ENCODE data around the gene MIER3. TPM values are rescaled to one million over a fixed set of nuclear protein-coding genes. Genes with fewer than 3 reads are reported as not detected.
A peak's percentile ranks its signal among the peaks of the same experiment; 100 is the strongest.

The MIER3 gene
- total and polyA plus RNA-seq, 9 of the 15 experiments (the other 6 are each of a cell fraction or from before 2014, with no cell fraction given) = 4.1 to 29.3 (median 13.0) TPM

- TF ChIP-seq MGA (IDR thresholded peaks at IDR 0.05) = peak; percentile 62
- TF ChIP-seq ATF2 (CRISPR knock-in tag; IDR thresholded peaks at IDR 0.05) = no peak
- TF ChIP-seq TGIF2 (CRISPR knock-in tag; IDR thresholded peaks at IDR 0.05) = no peak
- no peak for TF ChIP-seq ELF4 (CRISPR knock-in tag; IDR thresholded peaks at IDR 0.05)
- TF ChIP-seq ZNF224 (CRISPR knock-in tag; IDR thresholded peaks at IDR 0.05) = no peak
- TF ChIP-seq HINFP (tag; conservative IDR thresholded peaks at IDR 0.05; ENCODE audit: low read depth) = no peak
- no peak for TF ChIP-seq RBM22 (IDR thresholded peaks at IDR 0.05; ENCODE audit: low read depth, low read length, poor library complexity, severe bottlenecking)
- no peak for TF ChIP-seq EP300 (IDR thresholded peaks at IDR 0.05; ENCODE audit: low read length)
- no peak for TF ChIP-seq STAG1 (CRISPR knock-in tag; IDR thresholded peaks at IDR 0.05; ENCODE audit: borderline replicate concordance)
- TF ChIP-seq TCF7L2 (IDR thresholded peaks at IDR 0.05; ENCODE audit: low read depth, low read length) = no peak
- TF ChIP-seq ILK (tag; IDR thresholded peaks at IDR 0.05; ENCODE audit: borderline replicate concordance, low read depth) = no peak
- no peak for TF ChIP-seq HDAC8 (tag; IDR thresholded peaks at IDR 0.05)
- peak; percentile 59; the same call in 1 of the 2 replicates for TF ChIP-seq FOXK1 (CRISPR knock-in tag; IDR thresholded peaks at IDR 0.05; ENCODE audit: borderline replicate concordance)
Measured at GRCh38 chr5:56910210-56910965, 41.5 kb downstream of the MIER3 start (continued).
